ENCODE results near the gene C10orf95. TPM values are rescaled to one million over a fixed set of nuclear protein-coding genes. Genes with fewer than 3 reads are reported as not detected.
"Not testable (repeated sequence)": the region's sequence is repeated elsewhere in the genome, so short reads cannot be mapped to it uniquely, and the experiment has no call there.

Gene C10orf95
- total RNA-seq, 1 donor from 2014 or later = 0.39 TPM

- DNase-seq = no peak
These were observed 12.6 kb upstream of the C10orf95 start for GRCh38 chr10:102463983-102464382.

GRCh38 chr10:102462512-102463054 lies 11.2 kb upstream of the C10orf95 start:
- DNase-seq = no peak

- DNase-seq = peak; percentile 30
These were observed 10.1 kb upstream of the C10orf95 start for GRCh38 chr10:102461187-102462054.

- DNase-seq = no peak
These were observed 9.5 kb upstream of the C10orf95 start for GRCh38 chr10:102460836-102461186.

GRCh38 chr10:102458656-102459055 lies 7.3 kb upstream of the C10orf95 start:
- no peak for DNase-seq

- DNase-seq = no peak
These were observed 6.3 kb upstream of the C10orf95 start for GRCh38 chr10:102457591-102458150.

- no peak for DNase-seq
These were observed 4.6 kb upstream of the C10orf95 start for GRCh38 chr10:102455893-102456471.

- not testable (repeated sequence) for DNase-seq
These were observed 3.5 kb upstream of the C10orf95 start for GRCh38 chr10:102454662-102455487.

- no peak for DNase-seq
These were observed 2.2 kb upstream of the C10orf95 start for GRCh38 chr10:102453502-102453901.

- DNase-seq = no peak
These were observed 1.5 kb upstream of the C10orf95 start for GRCh38 chr10:102452672-102453340.

- DNase-seq = peak; percentile 45
These were observed 804 bp downstream of the C10orf95 start for GRCh38 chr10:102450374-102451104.

- DNase-seq = no peak
These were observed 1.3 kb downstream of the C10orf95 start for GRCh38 chr10:102450124-102450373.

GRCh38 chr10:102449321-102450123 lies 1.8 kb downstream of the C10orf95 start:
- no peak for DNase-seq

- DNase-seq = no peak
These were observed 6.5 kb downstream of the C10orf95 start for GRCh38 chr10:102444851-102445250.

GRCh38 chr10:102438374-102438773 lies 13.0 kb downstream of the C10orf95 start:
- DNase-seq = no peak

GRCh38 chr10:102437515-102437914 lies 13.8 kb downstream of the C10orf95 start:
- DNase-seq = no peak

GRCh38 chr10:102436312-102436711 lies 15.0 kb downstream of the C10orf95 start:
- DNase-seq = no peak

GRCh38 chr10:102435529-102436233 lies 15.7 kb downstream of the C10orf95 start:
- DNase-seq = no peak

GRCh38 chr10:102435133-102435497 lies 16.2 kb downstream of the C10orf95 start:
- no peak for DNase-seq
